RWPE2 (cell line): Measurements from ENCODE around the gene PTPRA.

ENCODE experiments used
- ATAC-seq: fragments of 200-7000 bp; cut with Tn5 transposase; 3 replicates; pipeline ENCODE4 v1.9.1; 2021; ENCODE audit warnings: low read depth
- DNase-seq: peaks from one replicate; pipeline ENCODE4 v3.0.0-alpha.2; 2020; ENCODE audit warnings: low spot score
- H3K27ac ChIP-seq: fragments of 450-650 bp; 2 replicates; pipeline ENCODE4 v1.5.1; 2017; ENCODE audit warnings: mild to moderate bottlenecking; ENCODE audit not compliant: poor library complexity, severe bottlenecking
- H3K27me3 ChIP-seq: fragments of 250-450 bp; sonication (Bioruptor Pico); 2 replicates; pipeline ENCODE4 v1.5.1; 2021; ENCODE audit warnings: mild to moderate bottlenecking, moderate library complexity; ENCODE audit not compliant: insufficient read depth, poor library complexity, severe bottlenecking
- H3K36me3 ChIP-seq: fragments of 250-450 bp; sonication (Bioruptor Pico); 2 replicates; pipeline ENCODE4 v1.5.1; 2020; ENCODE audit warnings: low read depth, mild to moderate bottlenecking, moderate library complexity
- H3K4me1 ChIP-seq: fragments of 250-450 bp; sonication (Bioruptor Pico); 2 replicates; pipeline ENCODE4 v1.5.1; 2021; ENCODE audit warnings: mild to moderate bottlenecking, moderate library complexity; ENCODE audit not compliant: insufficient read depth, poor library complexity, severe bottlenecking
- H3K4me3 ChIP-seq: fragments of 250-450 bp; sonication (Bioruptor Pico); 2 replicates; pipeline ENCODE4 v1.5.1; 2021; ENCODE audit warnings: mild to moderate bottlenecking, moderate library complexity; ENCODE audit not compliant: severe bottlenecking
- H3K9me3 ChIP-seq: fragments of 250-450 bp; sonication (Bioruptor Pico); 2 replicates; pipeline ENCODE4 v1.5.1; 2021; ENCODE audit warnings: mild to moderate bottlenecking, moderate library complexity; ENCODE audit not compliant: severe bottlenecking
- CTCF ChIP-seq: fragments of 450-650 bp; IDR thresholded peaks from one replicate; pipeline ENCODE4 v1.5.1; 2017; ENCODE audit warnings: mild to moderate bottlenecking, moderate library complexity; ENCODE audit not compliant: poor library complexity, severe bottlenecking

Gene PTPRA

GRCh38 chr20:2952766-2953165 is 79.5 kb downstream of the PTPRA start:
- Histone ChIP-seq H3K4me3 (no peak overlapping the region), H3K27me3 (no peaks in the 10 kb centered on the region), H3K9me3 (no peaks in the 10 kb centered on the region), H3K4me1 (no peaks in the 10 kb centered on the region), H3K27ac (no peak overlapping the region), H3K36me3 (no peaks in the 10 kb centered on the region)
- ATAC-seq (no peak), DNase-seq (no peak)
- no peak for TF ChIP-seq CTCF

GRCh38 chr20:2955257-2955970 is 82.1 kb downstream of the PTPRA start:
- no peaks in the 10 kb centered on the region for H3K27me3 ChIP-seq
- ATAC-seq (no peak), DNase-seq (no peak)
- no peak overlapping the region for H3K4me3 ChIP-seq
- no peaks in the 10 kb centered on the region for H3K4me1 ChIP-seq
- H3K36me3 ChIP-seq: no peaks in the 10 kb centered on the region
- no peaks in the 10 kb centered on the region for H3K9me3 ChIP-seq
- no peak for TF ChIP-seq CTCF
- no peak overlapping the region for H3K27ac ChIP-seq

GRCh38 chr20:2956480-2956879 is 83.2 kb downstream of the PTPRA start:
- ATAC-seq: no peak

GRCh38 chr20:2967841-2968240 is 94.6 kb downstream of the PTPRA start:
- no peak for TF ChIP-seq CTCF
- no peaks in the 10 kb centered on the region for H3K27me3 ChIP-seq
- peaks cover 11% of the 10 kb centered on the region for H3K36me3 ChIP-seq
- no peaks in the 10 kb centered on the region for H3K9me3 ChIP-seq
- no peak for DNase-seq
- peak; percentile 66; the same call in 2 of the 3 replicates for ATAC-seq
- H3K4me1 ChIP-seq: no peaks in the 10 kb centered on the region
- no peak overlapping the region for H3K4me3 ChIP-seq
- H3K27ac ChIP-seq: no peak overlapping the region

More at GRCh38 chr20:2956480-2956879, 83.2 kb downstream of the PTPRA start:
- Histone ChIP-seq H3K4me1 (no peaks in the 10 kb centered on the region), H3K27me3 (no peaks in the 10 kb centered on the region), H3K9me3 (no peaks in the 10 kb centered on the region), H3K27ac (no peak overlapping the region), H3K36me3 (no peaks in the 10 kb centered on the region), H3K4me3 (no peak overlapping the region)
- no peak for TF ChIP-seq CTCF
- no peak for DNase-seq

- Histone ChIP-seq H3K9me3 (no peaks in the 10 kb centered on the region), H3K4me3 (no peak overlapping the region), H3K36me3 (no peaks in the 10 kb centered on the region; the same call in none of the 2 replicates), H3K27ac (no peak overlapping the region), H3K27me3 (no peaks in the 10 kb centered on the region), H3K4me1 (no peaks in the 10 kb centered on the region)
- ATAC-seq: no peak
- TF ChIP-seq CTCF: no peak
- DNase-seq: no peak
These were observed 98.8 kb downstream of the PTPRA start for GRCh38 chr20:2972126-2972525.
